Testis (tissue), 2 donors: ENCODE results near the gene POLE.

Experiments used
- CTCF ChIP-seq, 3 experiments: fragments of 450-650 bp in 2 of 3; fragments of 200-600 bp in 1 of 3; sonication (generic) in 1 of 3; IDR thresholded peaks; one replicate each; pipeline ENCODE4 v1.5.1; 2016 to 2019; ENCODE audit warnings: antibody characterized with exemption in 3 of 3, mild to moderate bottlenecking in 2 of 3, moderate library complexity in 1 of 3
- POLR2A ChIP-seq: fragments of 450-650 bp; IDR thresholded peaks from one replicate; pipeline ENCODE4 v1.6.1; 2017; ENCODE audit warnings: antibody characterized with exemption, mild to moderate bottlenecking, moderate library complexity

DNA sequence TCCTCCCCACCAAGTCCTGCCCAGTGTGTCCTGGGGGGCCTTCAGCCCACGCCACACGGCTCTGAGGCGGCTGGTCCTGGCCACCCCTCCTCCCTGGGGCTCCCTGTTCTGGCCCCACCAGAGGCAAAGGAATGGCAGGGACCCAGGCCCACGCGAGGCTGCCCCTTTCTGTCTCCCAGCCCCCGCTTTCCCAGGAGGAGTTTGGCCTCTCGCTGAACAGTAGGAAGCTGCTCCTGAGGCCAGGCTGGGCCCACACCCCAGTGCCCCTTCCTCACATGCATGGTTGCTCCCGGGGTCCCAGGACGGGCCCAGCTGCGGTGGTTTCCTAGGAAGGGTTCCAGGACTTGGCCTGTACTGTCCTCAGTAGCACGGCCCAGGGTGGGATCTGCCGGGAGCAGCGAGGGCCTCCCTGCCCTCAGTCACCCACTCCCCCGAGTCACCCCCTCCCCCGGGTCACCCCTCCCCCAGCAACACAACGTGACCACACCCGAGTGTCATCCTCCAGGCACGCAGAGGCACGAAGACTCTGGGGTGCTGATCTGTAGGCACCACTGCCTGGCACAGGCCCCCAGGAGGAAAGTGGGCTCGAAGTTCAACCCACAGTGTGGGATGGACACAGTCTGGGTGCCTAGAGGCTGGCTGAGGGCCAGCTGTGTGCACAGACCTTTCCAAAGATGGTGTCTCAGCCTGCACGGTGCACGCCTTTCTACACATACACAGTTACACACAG, 109.8 kb downstream of the POLE start:
- TF ChIP-seq CTCF (IDR thresholded peaks at IDR 0.05) (no peak), POLR2A (no peak)
